NCI-H345 treated with DMSO at 0.1 percent for 48 hours (cell line): Measurements from ENCODE around the gene BAHCC1.

Experiments used
- DNase-seq: peaks from one replicate; lab custom pipeline; 2025; ENCODE audit not compliant: unreplicated experiment; lab: John Stamatoyannopoulos, UW

The BAHCC1 gene

DNA sequence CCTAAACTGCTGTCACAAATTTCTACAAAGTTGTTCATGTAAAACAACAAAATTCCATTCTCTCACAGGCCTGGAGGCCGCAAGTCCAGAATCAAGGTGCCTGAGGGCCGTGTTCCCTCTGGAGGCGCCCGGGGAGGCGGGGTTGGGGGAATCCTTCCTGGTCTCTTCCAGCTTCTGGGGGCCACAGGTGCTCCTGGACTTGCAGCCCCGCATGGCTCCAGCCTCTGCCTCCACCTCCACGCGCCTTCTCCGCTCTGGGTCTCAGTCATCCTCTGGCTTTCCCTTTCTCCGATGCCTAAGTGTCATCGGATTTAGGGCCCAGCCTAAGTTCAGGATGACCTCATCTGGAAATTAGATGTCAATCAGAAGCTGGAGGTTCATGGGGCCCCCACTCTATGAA, 28.6 kb upstream of the BAHCC1 start:
- no peak for DNase-seq

DNA sequence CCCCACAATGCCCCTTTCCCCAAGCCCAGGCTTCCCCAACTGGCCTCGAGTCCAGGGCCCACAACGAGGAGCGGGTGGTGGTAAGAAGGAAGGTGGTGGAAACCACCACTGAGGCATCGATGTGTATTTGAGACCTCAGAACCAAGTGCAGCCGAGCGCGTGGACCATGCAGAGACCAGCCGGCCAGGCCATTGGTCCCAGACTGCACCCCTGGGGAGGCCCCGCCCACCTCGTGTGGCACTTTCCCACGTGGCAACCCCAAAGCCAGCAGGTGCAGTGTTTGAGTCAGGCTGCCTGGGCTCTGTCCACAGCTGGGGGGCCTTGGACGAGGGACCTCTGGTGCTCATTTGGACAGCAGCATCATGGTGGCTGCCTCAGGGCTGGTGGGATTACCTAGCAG, 28.1 kb upstream of the BAHCC1 start:
- no peak for DNase-seq

DNA sequence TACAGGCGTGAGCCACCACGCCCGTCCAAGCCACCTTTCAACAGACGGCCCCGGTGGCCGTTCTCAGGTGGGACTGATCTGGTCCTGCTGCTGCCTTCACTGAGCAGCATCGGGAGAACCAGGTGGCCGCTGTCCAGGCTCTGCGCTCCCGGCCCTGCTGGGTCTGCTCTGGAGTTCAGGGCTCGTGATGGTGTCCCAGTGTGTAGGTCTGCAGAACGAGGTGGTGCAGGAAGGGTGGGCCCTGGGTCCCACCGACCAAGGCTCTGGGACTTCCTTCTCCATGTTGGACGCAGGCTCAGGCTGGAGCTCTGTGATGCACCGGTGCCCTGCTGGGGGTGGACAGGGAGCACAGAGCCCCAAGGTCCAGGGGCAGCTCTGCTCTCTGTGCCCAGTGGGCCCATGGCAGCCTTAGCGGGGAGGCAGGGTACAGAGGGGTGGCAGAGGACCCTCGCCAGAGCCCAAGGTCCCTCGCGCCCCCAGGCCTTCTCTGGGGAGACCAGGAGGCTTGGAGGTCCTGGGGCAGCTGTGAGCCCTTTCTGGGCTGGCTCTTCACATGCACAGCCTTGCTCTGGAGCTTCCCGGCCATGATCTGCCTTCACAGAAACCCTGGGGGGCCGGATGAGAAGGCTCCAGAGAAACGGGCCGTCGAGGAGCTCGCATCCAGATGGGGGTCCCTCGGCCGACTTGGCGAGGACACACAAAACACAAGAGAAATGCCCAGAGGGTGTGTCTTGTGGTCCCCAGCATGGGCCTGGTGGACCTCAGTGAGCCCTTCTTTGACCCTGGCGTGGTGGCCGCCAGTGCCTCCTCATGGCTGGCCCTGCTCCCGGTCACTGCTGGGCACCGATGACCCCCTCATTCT, 26.9 kb upstream of the BAHCC1 start:
- DNase-seq: no peak

DNA sequence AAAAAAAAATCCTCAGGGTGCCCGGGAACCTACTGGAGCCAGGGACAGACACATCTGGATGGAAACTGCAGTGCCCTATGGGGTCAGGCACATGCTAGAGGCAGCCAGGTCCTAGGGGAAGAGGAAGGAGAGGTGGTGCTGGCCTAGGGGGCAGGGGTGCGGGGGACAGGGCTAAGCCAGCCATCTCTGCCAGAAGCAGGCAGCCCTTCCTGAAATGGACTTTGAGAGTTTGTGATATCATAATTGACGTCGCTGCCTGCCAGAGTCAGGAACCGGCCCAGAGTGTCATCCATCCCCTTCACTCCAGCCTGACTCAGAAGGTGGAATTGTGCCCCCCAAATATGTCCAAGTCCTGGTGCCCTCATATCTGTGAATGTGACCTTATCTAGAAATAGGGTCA, 25.0 kb upstream of the BAHCC1 start:
- DNase-seq: no peak

DNA sequence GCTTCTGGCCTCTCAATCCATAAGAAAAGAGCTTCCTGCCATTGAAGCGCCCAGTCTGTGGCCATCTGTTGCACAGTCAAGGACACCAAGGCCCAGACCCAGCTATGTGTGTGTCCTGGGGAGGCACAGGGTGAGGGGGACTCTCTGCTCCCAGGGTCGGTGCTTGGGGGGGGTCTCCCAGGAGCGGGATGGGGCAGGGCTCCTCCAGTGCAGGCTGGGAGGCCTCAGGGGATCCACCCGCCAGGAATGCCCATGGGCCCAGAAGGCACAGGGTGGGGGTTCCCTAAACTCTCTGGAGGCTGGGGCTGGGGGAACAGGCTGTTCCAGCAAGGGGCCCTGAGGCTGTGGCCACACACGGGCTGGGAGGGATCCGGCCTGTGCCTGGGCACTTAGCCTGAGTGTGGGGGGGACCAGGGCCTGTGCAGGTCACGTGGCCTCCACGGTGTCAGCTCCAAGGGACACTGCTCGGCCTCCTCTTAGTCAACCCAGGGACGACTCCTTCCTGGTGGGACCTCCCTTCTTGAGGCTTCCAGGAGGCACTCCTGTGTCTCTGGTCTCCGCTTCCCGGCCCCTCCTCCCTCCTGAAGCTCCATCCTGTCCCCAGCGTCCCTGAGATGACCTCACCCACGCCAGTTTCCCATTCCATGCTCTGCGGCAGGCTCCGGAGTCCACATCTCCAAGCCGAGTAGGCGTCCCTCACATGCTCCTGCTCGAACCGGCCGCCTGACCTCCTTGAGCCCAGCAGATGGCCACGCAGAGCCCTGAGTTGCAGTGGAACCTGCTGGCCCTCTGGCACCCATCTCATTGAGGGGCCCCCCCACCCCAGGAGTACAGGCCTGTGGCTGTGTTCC, 23.1 kb upstream of the BAHCC1 start:
- DNase-seq: no peak

DNA sequence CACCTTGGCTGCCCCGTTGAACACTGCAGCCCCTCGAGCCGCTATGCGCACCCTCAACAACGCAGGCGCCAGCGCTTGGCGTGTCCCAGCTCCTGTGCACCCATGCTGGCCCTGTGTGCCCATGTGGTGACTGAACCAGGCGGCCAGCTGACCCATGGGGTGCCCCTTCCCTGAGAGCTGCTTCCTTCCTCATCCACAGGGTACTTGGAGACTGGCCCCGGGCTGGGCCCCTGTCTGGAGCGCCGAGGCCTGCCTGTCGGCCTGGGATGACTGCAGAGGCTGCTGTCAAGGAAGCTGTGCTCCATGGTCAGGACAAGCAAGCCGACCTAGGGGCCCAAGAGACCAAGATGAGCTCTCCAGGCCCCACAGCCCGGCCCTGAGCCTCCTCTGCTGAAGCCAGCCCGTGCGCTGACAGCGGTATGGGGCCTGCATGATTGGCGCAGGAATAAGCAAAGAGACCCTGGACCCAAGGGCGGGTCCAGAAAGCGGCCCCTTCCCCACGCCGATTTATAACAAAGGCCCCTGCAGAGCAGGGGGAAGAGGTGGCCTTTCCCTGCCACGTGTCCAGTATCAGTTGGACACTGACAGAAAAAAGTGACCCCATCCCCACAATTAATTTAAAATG, 21.6 kb upstream of the BAHCC1 start:
- no peak for DNase-seq

DNA sequence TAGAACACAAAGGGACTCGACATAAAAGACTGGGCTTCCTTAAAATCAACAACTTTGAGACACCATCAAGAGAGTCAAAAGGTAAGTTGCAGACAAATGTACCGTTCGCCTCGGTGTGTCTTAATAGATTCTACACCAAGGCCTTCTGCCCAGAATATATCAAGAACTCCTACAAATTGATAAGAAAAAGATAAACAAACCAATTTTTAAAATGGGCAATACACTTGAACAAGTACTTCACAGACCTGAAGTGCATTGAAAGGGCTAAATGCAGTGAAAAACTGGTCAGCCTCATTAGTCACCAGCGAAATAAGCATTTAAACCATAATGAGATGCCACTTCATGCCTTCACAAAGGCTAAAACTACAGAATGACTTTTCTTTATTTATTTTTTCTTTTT, 20.4 kb upstream of the BAHCC1 start:
- no peak for DNase-seq

DNA sequence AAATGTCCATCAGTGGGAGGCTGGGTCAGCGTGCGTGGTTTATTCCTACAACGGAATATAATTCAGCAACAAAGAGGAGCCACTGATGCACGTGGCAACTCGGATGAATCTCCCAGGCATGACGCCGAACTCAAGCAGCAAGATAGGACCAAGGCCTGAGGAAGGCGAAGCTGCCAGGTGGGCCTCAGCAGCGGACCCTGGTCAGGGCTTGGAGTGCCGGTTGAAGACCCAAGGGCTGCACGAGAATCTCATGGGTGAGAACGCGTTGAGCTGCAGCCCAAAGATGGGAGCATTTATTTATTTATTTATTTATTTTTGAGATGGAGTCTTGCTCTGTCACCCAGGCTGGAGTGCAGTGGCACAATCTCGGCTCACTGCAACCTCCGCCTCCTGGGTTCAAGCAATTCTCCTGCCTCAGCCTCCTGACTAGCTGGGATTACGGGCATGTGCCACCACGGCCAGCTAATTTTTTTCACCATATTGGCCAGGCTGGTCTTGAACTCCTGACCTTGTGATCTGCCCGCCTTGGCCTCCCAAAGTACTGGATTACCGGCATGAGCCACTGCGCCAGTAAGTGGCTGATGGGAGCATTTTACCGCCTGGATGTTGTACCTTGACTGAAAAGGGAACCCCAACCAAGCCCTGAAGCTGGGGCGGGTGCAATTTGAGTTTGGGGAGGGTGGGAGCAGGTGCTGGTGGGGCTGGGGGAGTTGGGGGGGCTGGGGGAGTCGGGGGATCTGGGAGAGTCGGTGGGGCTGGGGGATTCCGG, 18.1 kb upstream of the BAHCC1 start:
- DNase-seq: no peak

DNA sequence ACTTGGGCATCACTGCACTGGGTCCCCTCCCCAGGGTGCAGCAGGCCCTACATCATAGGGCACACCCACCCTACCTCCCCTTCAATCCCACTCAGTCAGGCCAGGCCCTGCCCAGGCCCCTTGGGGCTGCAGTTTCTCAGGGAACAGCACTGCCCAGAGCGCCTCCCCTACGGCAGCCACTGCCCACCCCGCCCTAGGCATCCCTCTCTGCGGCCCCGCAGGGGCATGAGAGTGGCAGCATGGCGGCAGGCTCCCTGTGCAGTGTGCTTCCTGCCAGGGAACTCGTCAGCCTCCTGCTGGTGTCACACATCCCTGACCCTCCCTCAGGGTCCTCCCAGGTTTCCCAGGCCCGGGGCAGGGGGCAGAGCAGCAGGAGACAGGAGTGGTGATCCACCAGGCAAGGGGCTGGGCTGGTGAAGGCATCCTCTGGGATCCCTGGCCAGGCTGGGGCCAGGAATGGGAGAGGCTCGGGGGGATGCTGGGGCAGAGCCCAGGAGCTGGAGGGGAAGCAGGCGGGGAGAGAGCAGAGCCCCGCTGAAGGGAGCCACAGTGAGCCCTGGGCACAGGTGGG, 16.2 kb upstream of the BAHCC1 start:
- DNase-seq: no peak

DNA sequence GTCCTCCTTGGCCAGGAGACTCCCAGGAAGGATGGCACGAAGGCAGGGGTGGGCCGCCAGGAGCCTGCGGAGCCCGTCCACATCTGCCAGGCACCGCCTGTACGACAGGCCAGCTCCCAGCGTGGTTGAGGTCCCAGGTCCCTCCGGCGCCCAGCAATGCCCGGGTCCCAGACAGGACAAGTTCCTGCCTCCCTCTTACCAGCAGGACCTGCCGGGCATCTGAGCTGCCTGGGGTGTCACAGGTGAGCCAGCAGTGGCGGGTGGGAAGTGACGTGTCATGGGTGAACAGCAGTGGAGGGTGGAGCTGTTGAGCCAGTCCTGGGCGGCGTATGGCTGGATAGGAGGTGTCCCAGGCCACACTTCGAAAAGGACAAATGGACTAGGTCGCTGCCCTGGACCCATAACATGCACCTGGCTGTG, 15.7 kb upstream of the BAHCC1 start:
- no peak for DNase-seq

DNA sequence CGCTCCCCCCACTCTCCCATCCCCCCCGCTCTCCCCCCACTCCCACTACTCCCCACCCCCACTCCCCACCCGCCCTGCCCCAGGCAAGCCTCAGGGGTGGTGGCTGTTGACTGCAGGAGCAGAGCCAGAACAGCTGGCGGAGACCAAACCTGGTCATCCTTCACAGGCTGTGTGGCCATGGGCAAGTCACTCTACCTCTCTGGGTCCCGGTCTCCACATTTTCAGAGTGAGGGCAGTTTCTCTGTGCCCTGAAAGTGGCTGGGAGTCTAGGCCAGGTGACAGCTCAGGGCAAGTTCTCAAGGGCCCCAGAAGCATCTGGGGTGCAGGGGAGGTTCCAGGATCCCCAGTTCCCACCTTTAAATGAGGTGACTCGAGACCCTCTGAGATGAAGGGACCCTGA, 15.1 kb upstream of the BAHCC1 start:
- DNase-seq: no peak

DNA sequence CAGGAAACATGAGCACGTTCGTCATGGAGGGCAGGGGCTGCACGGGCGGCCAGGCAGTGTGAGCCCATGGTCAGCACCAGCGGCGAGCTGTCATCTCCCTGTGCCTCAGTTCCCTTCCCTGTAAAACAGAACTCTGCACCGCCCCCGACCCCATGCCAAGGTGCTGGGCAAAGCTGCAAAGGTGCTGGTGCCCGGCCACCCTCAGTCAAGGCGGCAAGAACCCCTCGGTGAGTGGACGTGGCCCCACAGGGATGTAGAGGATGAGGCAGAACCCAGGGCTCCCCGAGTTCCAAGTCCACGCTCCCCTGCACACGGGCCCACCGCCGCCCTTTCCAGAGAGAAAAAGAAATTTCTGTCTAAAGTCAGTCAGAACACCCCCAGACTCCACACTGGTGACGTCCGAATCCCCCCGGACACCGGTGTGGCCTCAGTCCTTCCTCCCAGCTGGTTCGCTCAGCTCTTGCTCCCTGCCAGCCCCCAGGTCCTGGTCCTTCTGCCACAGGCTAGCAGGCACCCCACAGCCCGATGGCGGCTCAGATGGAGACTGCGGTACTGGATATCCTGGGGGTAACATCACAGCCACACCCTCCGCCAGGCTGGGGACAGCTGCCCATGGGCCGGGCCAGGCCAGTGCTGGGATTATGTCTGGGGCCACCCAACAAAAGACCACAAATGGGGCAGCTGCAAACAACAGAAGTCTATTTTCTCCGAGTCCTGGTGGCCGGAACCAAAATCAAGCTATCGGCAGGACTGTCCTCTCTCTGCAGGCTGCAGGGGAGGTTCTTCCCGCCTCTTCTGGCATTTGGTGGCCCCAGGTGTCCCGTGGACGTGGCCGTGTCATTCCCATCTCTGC, 14.4 kb upstream of the BAHCC1 start:
- DNase-seq: no peak

DNA sequence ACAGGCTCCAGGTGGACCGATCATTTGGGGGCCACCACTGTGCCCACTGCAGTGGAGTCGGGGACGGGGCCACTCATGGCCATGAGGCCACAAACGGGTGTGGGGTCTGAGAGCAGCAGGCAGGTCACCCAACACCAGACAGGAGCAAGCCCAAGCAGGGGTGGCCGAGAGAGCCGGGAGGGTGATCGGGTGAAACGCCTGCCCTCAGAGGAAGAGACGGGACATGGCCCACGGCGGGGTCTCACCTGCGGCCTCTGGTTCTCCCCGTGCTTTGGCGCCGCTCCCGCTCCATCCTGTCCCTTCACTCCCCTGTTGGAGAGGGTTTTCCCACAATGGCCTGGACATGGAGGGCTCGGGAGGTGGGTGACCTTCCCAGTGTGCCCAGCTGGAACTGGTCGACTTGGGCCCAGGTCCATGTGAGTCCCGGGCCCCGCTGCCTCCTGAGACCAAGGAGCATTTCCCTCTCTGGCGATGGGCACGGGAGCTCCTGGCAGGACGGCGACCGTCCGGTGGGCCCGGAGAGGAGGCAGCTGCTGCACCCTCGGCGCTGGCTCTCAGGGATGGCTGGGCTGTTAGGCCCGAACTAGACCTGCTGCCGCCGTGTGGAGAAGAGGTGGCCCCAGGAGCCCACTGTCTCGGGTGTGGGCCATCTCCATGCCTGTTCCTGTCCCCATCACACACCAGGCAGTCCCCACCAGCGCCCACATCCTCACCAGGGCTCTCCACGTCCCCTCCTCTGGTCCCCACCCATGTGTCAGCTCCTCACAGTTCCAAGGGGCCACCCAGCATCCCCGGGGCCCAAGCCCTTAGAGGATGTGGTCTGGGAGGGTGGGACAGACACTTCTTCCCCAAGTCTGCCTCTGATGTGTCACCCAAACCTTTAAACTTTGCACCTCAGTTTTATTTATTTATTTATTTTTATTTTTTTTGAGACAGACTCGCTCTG, 13.4 kb upstream of the BAHCC1 start:
- no peak for DNase-seq

DNA sequence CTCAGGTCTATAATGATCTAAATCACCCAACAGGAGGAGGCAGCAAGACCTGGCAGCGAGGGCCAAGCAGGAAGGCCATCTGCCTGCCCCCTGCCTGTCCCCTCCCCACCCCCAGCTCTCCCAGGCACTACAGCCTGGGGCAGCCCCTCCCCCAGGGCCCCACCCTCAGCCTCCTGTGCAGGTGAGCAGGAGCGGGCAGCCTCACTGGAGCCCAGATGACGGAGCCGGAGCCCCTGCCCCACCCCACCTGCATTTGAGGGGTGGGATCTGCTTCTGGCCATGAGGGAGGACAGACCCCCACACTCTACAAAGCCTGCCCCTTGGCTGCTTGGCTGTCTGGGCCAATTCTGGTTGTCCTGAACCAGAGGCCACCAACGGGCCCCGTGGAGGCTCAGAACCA, 12.4 kb upstream of the BAHCC1 start:
- DNase-seq: no peak

DNA sequence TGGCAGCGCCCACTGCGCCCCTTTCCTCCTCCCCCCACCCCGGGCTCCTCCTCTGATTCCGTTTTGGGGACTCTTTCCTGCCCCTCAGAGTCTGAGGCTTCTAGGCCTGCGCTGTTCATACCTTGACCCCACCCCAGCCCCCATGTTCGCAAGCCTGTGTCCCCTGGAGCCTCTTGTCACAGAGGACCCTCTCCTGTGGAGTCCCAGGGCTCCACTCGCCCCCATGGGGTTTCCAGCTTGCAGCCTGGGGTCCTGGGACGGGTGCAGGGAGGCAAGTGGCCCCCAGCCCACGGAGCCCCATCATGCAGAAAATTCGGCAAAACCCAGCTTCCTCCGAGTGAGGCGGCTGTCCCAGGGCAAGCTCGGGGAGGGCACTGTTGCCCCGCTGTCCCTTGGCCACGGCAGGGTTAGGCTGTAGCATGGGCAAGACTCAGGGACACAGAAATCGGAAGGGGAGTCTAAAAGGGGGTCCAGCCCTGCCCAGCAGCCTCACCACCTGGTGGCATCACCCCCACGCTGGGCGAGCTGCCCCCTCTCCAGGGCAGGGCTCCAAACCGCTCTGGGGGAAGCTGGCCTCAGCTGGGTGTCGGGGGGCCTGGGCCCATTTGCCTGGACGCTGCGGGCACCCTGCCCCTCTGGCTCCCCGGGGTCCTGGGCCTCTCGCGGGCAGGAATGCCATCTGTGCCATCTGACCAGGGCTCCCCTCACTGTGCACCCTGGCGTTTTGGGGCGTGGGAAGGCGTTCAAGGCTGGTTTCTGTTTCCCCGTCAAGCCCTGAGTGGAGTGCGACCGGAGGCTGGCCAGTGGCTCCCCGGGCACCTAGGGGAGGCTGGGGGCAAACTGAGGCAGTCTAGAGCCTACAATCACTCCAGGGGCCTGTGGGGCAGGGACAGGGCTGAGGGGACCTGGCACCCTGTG, 11.5 kb upstream of the BAHCC1 start:
- no peak for DNase-seq

DNA sequence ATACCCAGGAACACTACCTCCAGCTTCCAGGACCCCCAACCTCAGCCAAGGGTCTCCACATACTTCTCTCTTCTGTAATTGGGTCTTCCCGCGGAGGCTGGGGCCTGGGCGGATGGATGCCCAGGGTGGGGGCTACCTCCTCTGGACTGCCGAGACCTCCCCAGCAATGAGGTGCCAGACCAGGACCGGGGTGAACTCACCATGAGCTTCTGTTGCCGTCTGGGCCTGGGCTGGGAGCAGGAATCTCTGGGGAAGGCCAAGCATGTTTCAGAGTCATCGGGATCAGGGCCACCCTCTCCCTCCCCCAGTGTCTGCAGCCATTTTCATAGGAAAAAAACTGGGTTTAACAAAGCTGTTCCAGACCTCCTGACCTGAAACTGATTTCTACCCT, 10.3 kb upstream of the BAHCC1 start:
- DNase-seq: no peak

DNA sequence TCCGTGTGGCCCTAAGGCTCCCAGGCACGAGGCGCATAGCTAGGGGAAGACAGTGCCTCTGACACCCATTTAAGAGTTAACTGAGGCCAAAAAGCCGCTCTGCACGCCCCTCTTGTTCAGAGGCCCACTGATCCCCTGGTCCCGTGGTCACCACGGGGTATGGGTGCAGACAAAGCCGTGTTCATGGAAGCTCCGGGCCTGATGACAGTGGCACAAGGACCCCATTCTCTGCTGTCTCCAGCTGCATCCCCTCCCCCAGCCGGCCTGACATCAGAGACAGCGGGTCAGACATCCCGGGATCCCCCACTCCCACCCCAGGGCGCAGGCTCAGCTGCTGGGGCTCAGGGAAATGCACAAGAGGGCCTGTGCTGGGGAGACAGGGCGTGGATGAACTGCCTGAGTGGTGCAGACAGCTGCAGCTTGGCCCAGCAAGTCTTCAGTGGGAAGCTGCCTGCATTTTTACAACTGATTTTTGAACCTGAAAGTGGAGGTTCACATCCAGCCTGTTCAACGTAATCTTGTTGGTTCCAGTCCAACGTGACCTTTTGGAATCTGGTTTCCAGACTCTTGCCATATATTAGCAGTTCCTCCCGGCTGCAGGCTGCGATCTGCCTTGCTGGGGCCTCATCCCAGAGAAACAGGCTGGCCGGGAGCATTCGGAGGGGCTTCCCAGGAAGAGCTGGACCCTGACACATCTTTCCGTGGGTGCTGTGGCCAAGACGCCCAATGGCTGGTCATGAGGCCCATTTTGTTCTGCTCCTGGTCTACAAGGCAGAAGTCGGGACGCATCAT, 9.7 kb upstream of the BAHCC1 start:
- no peak for DNase-seq
